SK-N-SH treated with all-trans-retinoic acid at 6 μM for 48 hours (cell line): Measurements from ENCODE around the gene CDK11B.
"Not testable (repeated sequence)": the region's sequence is repeated elsewhere in the genome, so short reads cannot be mapped to it uniquely, and the experiment has no call there.

ENCODE experiments used
- ATAC-seq: fragments of 200-7000 bp; cut with Tn5 transposase; 3 replicates; pipeline ENCODE4 v1.9.1; 2020; ENCODE audit warnings: mild to moderate bottlenecking, moderate library complexity
- ARNTL ChIP-seq: fragments of 450-650 bp; formaldehyde crosslinking; IDR thresholded peaks from 2 replicates; pipeline ENCODE4 v1.5.0; 2020; ENCODE audit warnings: low read depth, mild to moderate bottlenecking, moderate library complexity, borderline replicate concordance
- BACH2 ChIP-seq: fragments of 250-450 bp; sonication (Bioruptor Pico); IDR thresholded peaks from 2 replicates; pipeline ENCODE4 v1.9.0; 2021; ENCODE audit warnings: mild to moderate bottlenecking, borderline replicate concordance
- CREB5 ChIP-seq: fragments of 250-450 bp; sonication (Bioruptor Pico); IDR thresholded peaks from 2 replicates; pipeline ENCODE4 v1.5.1; 2020; ENCODE audit warnings: low read depth, mild to moderate bottlenecking, moderate library complexity
- ESRRG ChIP-seq: fragments of 250-450 bp; sonication (Bioruptor Pico); IDR thresholded peaks from 2 replicates; pipeline ENCODE4 v1.6.1; 2021; ENCODE audit warnings: mild to moderate bottlenecking
- GLIS3 ChIP-seq: fragments of 250-450 bp; sonication (Bioruptor Pico); IDR thresholded peaks from 2 replicates; pipeline ENCODE4 v1.5.0; 2020; ENCODE audit warnings: mild to moderate bottlenecking, moderate library complexity
- ISL1 ChIP-seq: fragments of 250-450 bp; sonication (Bioruptor Pico); IDR thresholded peaks from 2 replicates; pipeline ENCODE4 v2.1.2; 2022; ENCODE audit warnings: mild to moderate bottlenecking, moderate library complexity
- OSR1 ChIP-seq: fragments of 250-450 bp; sonication (Bioruptor Pico); IDR thresholded peaks from 2 replicates; pipeline ENCODE4 v1.8.0; 2022; ENCODE audit warnings: moderate library complexity, mild to moderate bottlenecking, inconsistent platforms
- PATZ1 ChIP-seq: fragments of 250-450 bp; sonication (Bioruptor Pico); IDR thresholded peaks from 2 replicates; pipeline ENCODE4 v1.8.0; 2020; ENCODE audit warnings: mild to moderate bottlenecking, moderate library complexity, borderline replicate concordance
- PPARA ChIP-seq: fragments of 250-450 bp; sonication (Bioruptor Pico); IDR thresholded peaks from 2 replicates; pipeline ENCODE4 v1.5.0; 2020; ENCODE audit warnings: mild to moderate bottlenecking, borderline replicate concordance
- RARB ChIP-seq: fragments of 250-450 bp; sonication (Bioruptor Pico); IDR thresholded peaks from 2 replicates; pipeline ENCODE4 v1.8.0; 2021; ENCODE audit warnings: mild to moderate bottlenecking, moderate library complexity
- SNAI2 ChIP-seq: fragments of 250-450 bp; sonication (Bioruptor Pico); IDR thresholded peaks from 2 replicates; pipeline ENCODE4 v1.5.0; 2020; ENCODE audit warnings: mild to moderate bottlenecking, moderate library complexity
- TCF4 ChIP-seq: fragments of 250-450 bp; sonication (Bioruptor Pico); IDR thresholded peaks from 2 replicates; pipeline ENCODE4 v1.8.0; 2021; ENCODE audit warnings: mild to moderate bottlenecking, moderate library complexity, borderline replicate concordance
- ZC3H10 ChIP-seq: fragments of 250-450 bp; sonication (Bioruptor Pico); IDR thresholded peaks from 2 replicates; pipeline ENCODE4 v1.5.1; 2021; ENCODE audit warnings: mild to moderate bottlenecking, moderate library complexity
- ZFP3 ChIP-seq: fragments of 250-450 bp; sonication (Bioruptor Pico); IDR thresholded peaks from 2 replicates; pipeline ENCODE4 v1.5.0; 2020; ENCODE audit warnings: mild to moderate bottlenecking, moderate library complexity
- ZFP30 ChIP-seq: fragments of 450-650 bp; formaldehyde crosslinking; IDR thresholded peaks from 2 replicates; pipeline ENCODE4 v1.5.0; 2022; ENCODE audit warnings: mild to moderate bottlenecking, moderate library complexity
- ZNF565 ChIP-seq: fragments of 450-650 bp; formaldehyde crosslinking; conservative IDR thresholded peaks from 2 replicates; pipeline ENCODE4 v1.5.0; 2020; ENCODE audit warnings: low read depth, mild to moderate bottlenecking, moderate library complexity
- ZNF70 ChIP-seq: fragments of 450-650 bp; formaldehyde crosslinking; IDR thresholded peaks from 2 replicates; pipeline ENCODE4 v1.5.0; 2020; ENCODE audit warnings: mild to moderate bottlenecking, moderate library complexity
- ZNF8 ChIP-seq: fragments of 450-650 bp; formaldehyde crosslinking; IDR thresholded peaks from 2 replicates; pipeline ENCODE4 v1.5.0; 2020; ENCODE audit warnings: mild to moderate bottlenecking, moderate library complexity
- TF ChIP-seq, protein P1 (sequence below): fragments of 250-450 bp; sonication (Bioruptor Pico); IDR thresholded peaks from 2 replicates; pipeline ENCODE4 v1.5.0; 2020; ENCODE audit warnings: mild to moderate bottlenecking, moderate library complexity

The CDK11B gene

DNA sequence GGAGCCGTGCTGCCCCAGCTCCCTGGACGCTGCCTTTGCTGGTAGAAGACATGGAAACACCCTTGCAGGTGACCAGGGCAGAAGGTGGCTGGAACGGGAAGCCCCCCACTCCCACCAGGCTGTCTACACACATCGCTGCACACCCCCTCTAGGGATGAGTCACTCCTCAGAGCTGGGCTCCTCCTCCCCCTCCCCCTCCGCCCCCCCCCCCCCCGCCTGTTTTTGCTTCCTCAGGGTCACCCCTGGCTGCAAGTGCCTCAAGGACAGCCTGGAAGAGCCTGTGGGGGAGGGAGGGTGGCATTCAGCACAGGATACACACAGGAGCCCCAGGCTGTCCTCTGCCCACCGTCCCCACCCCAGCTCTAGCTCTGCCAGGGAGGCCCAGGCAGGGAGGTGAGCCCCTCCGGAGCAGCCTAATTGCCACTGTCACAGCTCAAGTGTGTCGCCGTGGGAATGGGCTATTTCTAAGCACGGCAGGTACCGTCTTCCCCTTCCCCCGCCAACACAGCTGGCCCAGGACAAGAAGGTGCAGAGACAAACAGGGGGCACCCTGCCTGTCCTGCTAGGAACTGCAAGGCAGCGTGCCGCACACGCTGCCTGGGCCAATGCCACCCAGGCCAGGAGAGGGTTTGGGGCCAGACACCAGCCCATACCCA, 61.4 kb downstream of the CDK11B start:
- no peak for TF ChIP-seq PPARA (CRISPR knock-in tag)
- no peak for TF ChIP-seq ESRRG
- TF ChIP-seq ZC3H10 (CRISPR knock-in tag) = no peak
- TF ChIP-seq ZNF8 = no peak
- no peak for TF ChIP-seq BACH2 (CRISPR knock-in tag)
- no peak for TF ChIP-seq ZNF70 (CRISPR knock-in tag)
- no peak for TF ChIP-seq ZFP3 (CRISPR knock-in tag)
- peak; percentile 63 for ATAC-seq

DNA sequence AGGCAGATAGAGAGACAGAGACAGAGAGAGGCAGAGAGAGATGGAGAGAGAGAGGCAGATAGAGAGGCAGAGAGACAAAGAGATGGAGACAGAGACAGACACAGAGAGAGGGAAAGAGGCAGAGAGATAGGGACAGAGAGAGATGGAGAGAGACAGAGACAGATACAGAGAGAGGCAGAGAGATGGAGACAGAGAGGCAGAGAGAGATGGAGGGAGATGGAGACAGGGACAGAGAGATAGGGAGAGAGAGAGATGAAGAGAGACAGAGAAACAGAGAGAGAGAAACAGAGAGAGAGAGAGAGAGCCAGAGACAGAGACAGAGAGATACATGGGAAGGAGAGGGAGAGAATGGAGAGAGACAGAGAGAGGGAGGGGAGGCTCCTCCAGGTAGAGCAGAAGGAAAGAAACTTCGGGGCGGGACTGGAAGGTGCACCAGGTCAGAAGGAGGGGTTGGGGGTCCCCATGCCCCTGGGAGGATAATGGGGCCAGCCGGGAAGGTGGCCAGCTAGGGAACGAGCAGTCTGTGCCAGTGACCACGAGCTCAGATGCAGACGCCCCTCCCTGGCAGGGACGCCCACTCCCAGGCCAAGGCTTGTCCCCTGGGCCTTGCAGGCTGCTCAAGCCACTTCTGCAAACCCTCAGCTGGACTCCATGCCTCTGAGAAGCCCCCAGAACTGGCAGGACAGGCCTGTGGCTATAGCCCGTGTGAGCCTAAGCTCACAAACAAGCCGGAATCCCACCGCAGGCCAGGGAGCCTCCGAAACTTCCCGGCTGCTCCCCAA, 62.1 kb downstream of the CDK11B start:
- no peak; the same call in 2 of the 3 replicates for ATAC-seq

DNA sequence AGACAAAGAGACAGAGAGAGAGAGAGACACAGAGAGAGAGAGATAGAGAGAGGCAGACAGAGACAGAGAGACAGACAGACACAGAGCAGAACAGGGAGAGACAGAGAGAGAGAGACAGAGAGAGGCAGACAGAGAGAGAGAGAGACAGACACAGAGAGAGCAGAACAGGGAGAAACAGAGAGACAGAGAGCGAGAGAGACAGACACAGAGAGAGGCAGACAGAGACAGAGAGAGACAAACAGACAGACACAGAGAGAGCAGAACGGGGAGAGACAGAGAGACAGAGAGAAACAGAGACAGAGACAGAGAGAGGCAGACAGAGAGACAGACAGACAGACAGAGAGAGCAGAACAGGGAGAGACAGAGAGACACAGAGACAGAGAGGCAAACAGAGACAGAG, 63.5 kb downstream of the CDK11B start:
- ATAC-seq = not testable (repeated sequence)

More for the DNA sequence above, 62.1 kb downstream of the CDK11B start:
- no peak for TF ChIP-seq ARNTL
- TF ChIP-seq GLIS3 (CRISPR knock-in tag) = no peak
- no peak for TF ChIP-seq OSR1 (CRISPR knock-in tag)
- no peak for TF ChIP-seq PPARA (CRISPR knock-in tag)
- no peak for TF ChIP-seq ZC3H10 (CRISPR knock-in tag)
- no peak for TF ChIP-seq TCF4
- TF ChIP-seq SNAI2 (CRISPR knock-in tag) = no peak
- no peak for TF ChIP-seq BACH2 (CRISPR knock-in tag)

- ATAC-seq = peak; percentile 30
- TF ChIP-seq CREB5 (CRISPR knock-in tag) = no peak
- no peak for TF ChIP-seq GLIS3 (CRISPR knock-in tag)
- no peak for TF ChIP-seq OSR1 (CRISPR knock-in tag)
- TF ChIP-seq, protein P1, sequence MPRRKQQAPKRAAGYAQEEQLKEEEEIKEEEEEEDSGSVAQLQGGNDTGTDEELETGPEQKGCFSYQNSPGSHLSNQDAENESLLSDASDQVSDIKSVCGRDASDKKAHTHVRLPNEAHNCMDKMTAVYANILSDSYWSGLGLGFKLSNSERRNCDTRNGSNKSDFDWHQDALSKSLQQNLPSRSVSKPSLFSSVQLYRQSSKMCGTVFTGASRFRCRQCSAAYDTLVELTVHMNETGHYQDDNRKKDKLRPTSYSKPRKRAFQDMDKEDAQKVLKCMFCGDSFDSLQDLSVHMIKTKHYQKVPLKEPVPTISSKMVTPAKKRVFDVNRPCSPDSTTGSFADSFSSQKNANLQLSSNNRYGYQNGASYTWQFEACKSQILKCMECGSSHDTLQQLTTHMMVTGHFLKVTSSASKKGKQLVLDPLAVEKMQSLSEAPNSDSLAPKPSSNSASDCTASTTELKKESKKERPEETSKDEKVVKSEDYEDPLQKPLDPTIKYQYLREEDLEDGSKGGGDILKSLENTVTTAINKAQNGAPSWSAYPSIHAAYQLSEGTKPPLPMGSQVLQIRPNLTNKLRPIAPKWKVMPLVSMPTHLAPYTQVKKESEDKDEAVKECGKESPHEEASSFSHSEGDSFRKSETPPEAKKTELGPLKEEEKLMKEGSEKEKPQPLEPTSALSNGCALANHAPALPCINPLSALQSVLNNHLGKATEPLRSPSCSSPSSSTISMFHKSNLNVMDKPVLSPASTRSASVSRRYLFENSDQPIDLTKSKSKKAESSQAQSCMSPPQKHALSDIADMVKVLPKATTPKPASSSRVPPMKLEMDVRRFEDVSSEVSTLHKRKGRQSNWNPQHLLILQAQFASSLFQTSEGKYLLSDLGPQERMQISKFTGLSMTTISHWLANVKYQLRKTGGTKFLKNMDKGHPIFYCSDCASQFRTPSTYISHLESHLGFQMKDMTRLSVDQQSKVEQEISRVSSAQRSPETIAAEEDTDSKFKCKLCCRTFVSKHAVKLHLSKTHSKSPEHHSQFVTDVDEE (CRISPR knock-in tag) = no peak
- no peak for TF ChIP-seq TCF4
- no peak for TF ChIP-seq ZFP30 (CRISPR knock-in tag)
- no peak for TF ChIP-seq ISL1 (CRISPR knock-in tag)
- TF ChIP-seq ZNF8 = no peak
- TF ChIP-seq PPARA (CRISPR knock-in tag) = no peak
- no peak for TF ChIP-seq ZNF565 (CRISPR knock-in tag)
- no peak for TF ChIP-seq RARB (CRISPR knock-in tag)
- TF ChIP-seq SNAI2 (CRISPR knock-in tag) = no peak
- no peak for TF ChIP-seq PATZ1 (CRISPR knock-in tag)
- no peak for TF ChIP-seq ZNF70 (CRISPR knock-in tag)
Measured at GRCh38 chr1:1594602-1595260, 64.1 kb downstream of the CDK11B start.
